Uterus (tissue), 4 donors: Measurements from ENCODE around the gene RIPOR2. TPM values are rescaled to one million over a fixed set of nuclear protein-coding genes. Genes with fewer than 3 reads are reported as not detected.

Experiments
- DNase-seq, 2 donors: peaks; one replicate each; pipeline ENCODE4 v3.0.0-alpha.2; 2019 to 2020
- H3K27ac ChIP-seq, 2 donors: fragments of 200-600 bp; sonication (generic); 1 replicate in 1 of 2; 2 replicates in 1 of 2; pipeline ENCODE4 v1.5.1; 2016 to 2018
- H3K27me3 ChIP-seq, 2 donors: fragments of 200-600 bp; sonication (generic); one replicate each; pipeline ENCODE4 v1.5.1; 2018 to 2019; ENCODE audit warnings: control low read depth in 1 of 2
- H3K36me3 ChIP-seq, 2 donors: fragments of 200-600 bp; sonication (generic); one replicate each; pipeline ENCODE4 v1.5.1; 2019; ENCODE audit warnings: control low read depth in 1 of 2
- H3K4me1 ChIP-seq, 2 donors: fragments of 200-600 bp; sonication (generic); one replicate each; pipeline ENCODE4 v1.5.1; 2018 to 2019; ENCODE audit warnings: control low read depth in 1 of 2
- H3K4me3 ChIP-seq, 2 donors: fragments of 200-600 bp; sonication (generic); 1 replicate in 1 of 2; 2 replicates in 1 of 2; pipeline ENCODE4 v1.5.1; 2018 to 2019; ENCODE audit warnings: mild to moderate bottlenecking in 1 of 2
- H3K9me3 ChIP-seq, 2 donors: fragments of 200-600 bp; sonication (generic); one replicate each; pipeline ENCODE4 v1.5.1; 2019; ENCODE audit warnings: control low read depth in 1 of 2
- POLR2A ChIP-seq, 2 donors: fragments of 450-650 bp; IDR thresholded peaks; one replicate each; pipeline ENCODE4 v1.6.1; 2016; ENCODE audit warnings: antibody characterized with exemption in 2 of 2, mild to moderate bottlenecking in 1 of 2, moderate library complexity in 1 of 2
- intact Hi-C: fragments of 100-400 bp; cut with DNase I; formaldehyde crosslinking; loops from one replicate; pipeline ENCODE4 v1.15.1; 2023; ENCODE audit warnings: low total_unique reads
- total RNA-seq, 4 donors: library from RNA; depleted of rRNA in 3 of 4; stranded (reverse); fragments of >200 nt in 3 of 4; gene quantifications; one replicate each; pipeline versions ENCODE4 v1.1.0 to v1.2.4, GENCODE V29; 2014 to 2023
- TF ChIP-seq, protein P1 (sequence below), 4 experiments: fragments of 200-600 bp in 2 of 4; fragments of 450-650 bp in 2 of 4; sonication (generic) in 2 of 4; IDR thresholded peaks; one replicate each; pipeline ENCODE4 v1.5.1; 2016 to 2019; ENCODE audit warnings: antibody characterized with exemption in 4 of 4, mild to moderate bottlenecking in 2 of 4, moderate library complexity in 1 of 4
- donor health status: DM: yes; HTN: yes; CAD: no.

RIPOR2 gene
- total RNA-seq, 4 donors from 2014 or later = 29.0 to 106 (median 80.4) TPM

DNA sequence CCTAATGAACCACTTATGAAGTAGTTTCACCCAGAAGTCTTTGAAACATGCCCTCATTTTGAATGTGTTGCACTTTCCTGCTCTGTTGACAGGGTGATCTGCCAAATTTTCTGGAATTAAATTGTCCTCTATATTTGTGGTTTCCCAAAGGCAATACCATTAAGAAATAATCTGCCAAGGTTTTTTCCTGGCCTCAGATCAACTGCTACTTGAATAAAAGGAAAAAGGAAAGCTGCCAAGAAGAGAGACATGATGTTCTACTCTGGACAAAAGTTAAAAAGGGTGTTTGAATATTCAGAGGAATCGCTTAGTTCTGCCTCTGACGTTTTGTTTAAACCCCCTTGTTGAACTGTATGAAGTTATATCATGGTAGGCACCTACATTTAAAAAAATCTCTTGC is 99.7 kb downstream of the RIPOR2 start:
- Histone ChIP-seq H3K27me3 (no peaks in the 10 kb centered on the region), H3K27ac (peak overlapping the region; percentile 55 to 73), H3K4me1 (no peaks in the 10 kb centered on the region), H3K36me3 (no peaks in the 10 kb centered on the region), H3K4me3 (no peak overlapping the region), H3K9me3 (no peaks in the 10 kb centered on the region)
- intact Hi-C loops = no loop called here
- no peak for DNase-seq
- TF ChIP-seq, protein P1, sequence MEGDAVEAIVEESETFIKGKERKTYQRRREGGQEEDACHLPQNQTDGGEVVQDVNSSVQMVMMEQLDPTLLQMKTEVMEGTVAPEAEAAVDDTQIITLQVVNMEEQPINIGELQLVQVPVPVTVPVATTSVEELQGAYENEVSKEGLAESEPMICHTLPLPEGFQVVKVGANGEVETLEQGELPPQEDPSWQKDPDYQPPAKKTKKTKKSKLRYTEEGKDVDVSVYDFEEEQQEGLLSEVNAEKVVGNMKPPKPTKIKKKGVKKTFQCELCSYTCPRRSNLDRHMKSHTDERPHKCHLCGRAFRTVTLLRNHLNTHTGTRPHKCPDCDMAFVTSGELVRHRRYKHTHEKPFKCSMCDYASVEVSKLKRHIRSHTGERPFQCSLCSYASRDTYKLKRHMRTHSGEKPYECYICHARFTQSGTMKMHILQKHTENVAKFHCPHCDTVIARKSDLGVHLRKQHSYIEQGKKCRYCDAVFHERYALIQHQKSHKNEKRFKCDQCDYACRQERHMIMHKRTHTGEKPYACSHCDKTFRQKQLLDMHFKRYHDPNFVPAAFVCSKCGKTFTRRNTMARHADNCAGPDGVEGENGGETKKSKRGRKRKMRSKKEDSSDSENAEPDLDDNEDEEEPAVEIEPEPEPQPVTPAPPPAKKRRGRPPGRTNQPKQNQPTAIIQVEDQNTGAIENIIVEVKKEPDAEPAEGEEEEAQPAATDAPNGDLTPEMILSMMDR (IDR thresholded peaks at IDR 0.05) = no peak
- TF ChIP-seq POLR2A (IDR thresholded peaks at IDR 0.05) = no peak

DNA sequence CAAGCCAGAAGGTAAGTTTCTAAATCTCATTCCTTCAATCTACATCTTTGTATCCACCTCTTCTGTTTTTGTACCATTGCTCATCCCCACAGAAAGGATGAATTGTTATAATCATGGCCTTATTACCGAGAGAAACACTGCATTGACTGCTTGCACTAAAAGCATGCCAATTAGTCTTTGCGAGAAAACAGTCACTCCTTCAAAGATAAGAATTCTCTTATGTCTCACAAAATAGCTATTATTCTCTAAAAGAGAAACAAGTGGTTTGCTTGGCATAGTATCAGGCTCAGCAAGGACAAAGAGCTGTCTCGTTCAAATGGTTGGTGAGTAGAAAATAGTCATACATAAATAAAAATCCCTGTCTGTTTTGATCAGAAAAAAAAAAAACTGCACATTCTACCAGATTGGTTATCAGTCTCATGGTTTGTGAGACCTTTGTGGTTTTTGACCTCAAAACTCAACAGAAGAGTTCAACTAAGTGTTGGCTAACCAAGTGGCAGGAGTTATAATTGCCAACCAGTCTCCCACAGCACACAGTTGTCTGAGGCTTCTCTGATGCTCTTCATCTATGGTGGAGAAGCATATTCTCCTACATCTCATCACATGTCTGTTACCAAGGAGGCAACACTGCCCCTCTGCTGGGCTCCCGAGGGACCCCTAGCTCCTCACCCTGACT is 101.9 kb downstream of the RIPOR2 start:
- H3K4me1 ChIP-seq = no peaks in the 10 kb centered on the region

DNA sequence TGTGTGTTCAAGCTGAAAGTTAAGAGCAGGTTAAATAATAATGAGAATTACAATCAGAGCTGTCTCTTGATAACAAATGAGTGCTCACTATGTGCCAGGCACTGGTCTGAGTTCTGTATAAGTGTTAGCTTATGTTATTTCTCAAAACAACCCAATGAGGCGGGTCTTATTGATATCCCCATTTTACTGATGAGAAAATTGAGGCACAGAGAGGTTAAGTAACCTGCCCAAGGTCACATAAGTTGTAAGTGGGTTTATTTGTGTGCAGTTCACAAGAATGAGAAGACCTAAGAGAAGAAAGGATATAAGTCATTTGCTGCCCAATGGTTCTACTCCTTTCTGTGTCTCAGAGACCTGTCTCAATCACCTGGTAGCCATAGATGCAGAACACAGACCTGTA is 103.0 kb downstream of the RIPOR2 start:
- H3K27me3 ChIP-seq = no peaks in the 10 kb centered on the region
- no peaks in the 10 kb centered on the region for H3K36me3 ChIP-seq
- no peaks in the 10 kb centered on the region for H3K4me1 ChIP-seq
- no peaks in the 10 kb centered on the region for H3K9me3 ChIP-seq
- no peak for DNase-seq
- intact Hi-C loops = no loop called here
- H3K4me3 ChIP-seq = no peak overlapping the region
- no peak for TF ChIP-seq POLR2A (IDR thresholded peaks at IDR 0.05)
- TF ChIP-seq, protein P1 (IDR thresholded peaks at IDR 0.05) = no peak
- peak overlapping the region; percentile 62 to 73 for H3K27ac ChIP-seq

More for the DNA sequence above, 101.9 kb downstream of the RIPOR2 start:
- DNase-seq = no peak
- no peak for TF ChIP-seq POLR2A (IDR thresholded peaks at IDR 0.05)
- TF ChIP-seq, protein P1 (IDR thresholded peaks at IDR 0.05) = no peak
- H3K4me3 ChIP-seq = no peak overlapping the region
- no peaks in the 10 kb centered on the region for H3K9me3 ChIP-seq
- intact Hi-C loops = no loop called here
- H3K27ac ChIP-seq = peak overlapping the region; percentile 54 to 55
- no peaks in the 10 kb centered on the region for H3K27me3 ChIP-seq
- H3K36me3 ChIP-seq = no peaks in the 10 kb centered on the region

DNA sequence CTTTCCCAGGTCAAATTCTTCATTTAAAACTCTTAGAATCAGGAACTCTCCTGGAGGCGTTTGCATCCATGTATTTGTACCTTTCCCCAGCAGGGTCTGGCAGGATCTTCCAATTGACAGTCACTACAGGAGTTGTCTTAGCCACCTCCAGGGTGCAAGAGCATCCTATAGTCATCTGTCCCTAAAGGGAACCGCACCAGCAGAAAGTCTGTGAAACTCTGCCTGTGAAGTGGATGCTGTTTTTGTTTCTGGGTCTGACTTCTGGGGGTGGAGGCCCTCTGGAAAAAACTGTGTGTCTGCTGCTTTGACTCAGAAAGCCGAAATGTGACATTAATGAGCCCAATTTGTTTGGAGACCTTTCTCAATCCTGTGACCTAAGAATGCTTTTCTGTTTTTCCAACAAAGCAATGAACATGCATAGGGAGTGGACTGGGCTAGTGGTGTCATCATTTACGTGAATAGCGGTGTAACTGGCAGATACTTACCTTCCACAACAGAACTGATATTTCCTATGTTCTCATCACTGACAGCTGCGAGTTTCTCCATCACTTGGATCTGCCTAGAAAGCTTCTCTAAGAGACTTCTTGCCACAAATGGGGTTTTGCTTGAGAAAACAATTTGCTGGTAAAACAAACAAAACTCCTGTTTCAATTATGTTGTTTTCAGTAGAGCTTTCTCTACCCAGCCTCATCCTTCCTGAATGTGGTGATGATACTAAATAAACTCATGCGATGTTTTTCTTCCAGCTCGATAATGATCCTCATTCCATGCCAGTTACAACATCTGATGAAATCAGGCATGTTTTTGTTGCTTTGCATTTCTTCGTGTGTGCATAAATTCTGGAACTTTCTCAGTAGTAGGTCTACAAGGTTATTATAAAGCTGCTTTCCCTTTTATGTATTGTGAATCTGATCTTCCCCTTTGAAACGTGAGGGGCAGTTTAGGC is 103.7 kb downstream of the RIPOR2 start:
- no peaks in the 10 kb centered on the region for H3K4me1 ChIP-seq
- no peak overlapping the region for H3K4me3 ChIP-seq
- intact Hi-C loops = no loop called here
- peak overlapping the region; percentile 62 to 73 for H3K27ac ChIP-seq
- H3K9me3 ChIP-seq = no peaks in the 10 kb centered on the region
- H3K36me3 ChIP-seq = no peaks in the 10 kb centered on the region
- H3K27me3 ChIP-seq = no peaks in the 10 kb centered on the region
- no peak for DNase-seq
- TF ChIP-seq POLR2A (IDR thresholded peaks at IDR 0.05) = no peak

DNA sequence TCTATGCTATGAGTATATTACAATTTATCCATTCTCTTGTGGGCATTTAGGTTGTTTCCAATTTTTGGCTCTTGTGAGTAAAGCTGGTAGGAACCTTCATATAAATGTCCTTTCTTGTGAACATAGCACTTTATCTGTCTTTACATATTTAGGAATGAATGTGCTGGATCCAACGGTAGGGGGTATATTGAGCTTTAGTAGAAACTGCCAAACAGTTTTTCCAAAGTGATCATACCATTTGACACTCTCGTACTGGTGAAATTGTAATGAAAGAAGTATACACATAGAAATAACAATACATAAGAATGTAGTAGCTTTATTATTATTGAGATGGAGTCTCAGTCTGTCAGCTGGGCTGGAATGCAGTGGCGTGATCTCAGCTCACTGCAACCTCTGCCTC is 106.1 kb downstream of the RIPOR2 start:
- H3K9me3 ChIP-seq = no peaks in the 10 kb centered on the region
- no peak for DNase-seq
- intact Hi-C loops = no loop called here
- H3K4me3 ChIP-seq = no peak overlapping the region
- H3K4me1 ChIP-seq = no peaks in the 10 kb centered on the region
- no peaks in the 10 kb centered on the region for H3K27me3 ChIP-seq
- TF ChIP-seq POLR2A (IDR thresholded peaks at IDR 0.05) = no peak
- TF ChIP-seq, protein P1 (IDR thresholded peaks at IDR 0.05) = no peak
- H3K27ac ChIP-seq = no peak overlapping the region
- no peaks in the 10 kb centered on the region for H3K36me3 ChIP-seq
